ENCODE measurements around the gene MAPKAPK3. TPM values are rescaled to one million over a fixed set of nuclear protein-coding genes. Genes with fewer than 3 reads are reported as not detected.
A peak's percentile ranks its signal among the peaks of the same experiment; 100 is the strongest.

MAPKAPK3 gene
- total and polyA plus RNA-seq, 2 of the 8 experiments (the other 6 are each of a cell fraction or from before 2014, with no cell fraction given): 65.4 to 99.8 TPM

- no peak for TF ChIP-seq NRF1 (IDR thresholded peaks at IDR 0.05; ENCODE audit: low read depth, low read length)
- no peak for TF ChIP-seq CREB1 (IDR thresholded peaks at IDR 0.05)
- TF ChIP-seq GTF2F1 (IDR thresholded peaks at IDR 0.05; ENCODE audit: borderline replicate concordance, low read depth, low read length): no peak
- TF ChIP-seq TAF1 (IDR thresholded peaks at IDR 0.05; ENCODE audit: low read depth, low read length): no peak; the same call in 1 of the 2 replicates
- no peak for TF ChIP-seq SUZ12 (IDR thresholded peaks at IDR 0.05; ENCODE audit: low read length)
- TF ChIP-seq CHD1 (IDR thresholded peaks at IDR 0.05; ENCODE audit: low read depth, low read length): no peak
- no peak for TF ChIP-seq POLR2AphosphoS5 (IDR thresholded peaks at IDR 0.05; ENCODE audit: low read depth, low read length)
- TF ChIP-seq KDM4A (IDR thresholded peaks at IDR 0.05; ENCODE audit: low read depth, low read length, severe bottlenecking): peak; percentile 90
- TF ChIP-seq TBP (IDR thresholded peaks at IDR 0.05; ENCODE audit: low read depth, low read length): no peak
- TF ChIP-seq, protein P1, sequence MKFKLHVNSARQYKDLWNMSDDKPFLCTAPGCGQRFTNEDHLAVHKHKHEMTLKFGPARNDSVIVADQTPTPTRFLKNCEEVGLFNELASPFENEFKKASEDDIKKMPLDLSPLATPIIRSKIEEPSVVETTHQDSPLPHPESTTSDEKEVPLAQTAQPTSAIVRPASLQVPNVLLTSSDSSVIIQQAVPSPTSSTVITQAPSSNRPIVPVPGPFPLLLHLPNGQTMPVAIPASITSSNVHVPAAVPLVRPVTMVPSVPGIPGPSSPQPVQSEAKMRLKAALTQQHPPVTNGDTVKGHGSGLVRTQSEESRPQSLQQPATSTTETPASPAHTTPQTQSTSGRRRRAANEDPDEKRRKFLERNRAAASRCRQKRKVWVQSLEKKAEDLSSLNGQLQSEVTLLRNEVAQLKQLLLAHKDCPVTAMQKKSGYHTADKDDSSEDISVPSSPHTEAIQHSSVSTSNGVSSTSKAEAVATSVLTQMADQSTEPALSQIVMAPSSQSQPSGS (IDR thresholded peaks at IDR 0.05; ENCODE audit: low read length): no peak
- no peak for TF ChIP-seq EZH2 (IDR thresholded peaks at IDR 0.05; ENCODE audit: low read depth, low read length, severe bottlenecking)
- peak; percentile 66 for TF ChIP-seq SP2 (IDR thresholded peaks at IDR 0.05; ENCODE audit: low read length)
- TF ChIP-seq SIRT6 (IDR thresholded peaks at IDR 0.05; ENCODE audit: low read length): no peak
- TF ChIP-seq POU5F1 (IDR thresholded peaks at IDR 0.05; ENCODE audit: low read depth, low read length): no peak
- TF ChIP-seq CHD2 (IDR thresholded peaks at IDR 0.05; ENCODE audit: low read length): peak; percentile 87
- no peak for TF ChIP-seq TAF7 (optimal IDR thresholded peaks at IDR 0.05; ENCODE audit: borderline replicate concordance, low read depth, low read length)
- no peak for TF ChIP-seq CTCF (IDR thresholded peaks at IDR 0.05; ENCODE audit: control extremely low read depth in 1 of 3, insufficient read depth in 1 of 3, low read depth in 1 of 3, low read length in 3 of 3)
- no peak for TF ChIP-seq GABPA (IDR thresholded peaks at IDR 0.05; ENCODE audit: borderline replicate concordance, insufficient read depth, low read length)
- TF ChIP-seq SRF (IDR thresholded peaks at IDR 0.05; ENCODE audit: low read depth, low read length): no peak
- no peak for TF ChIP-seq JUN (IDR thresholded peaks at IDR 0.05; ENCODE audit: low read depth, low read length)
- TF ChIP-seq EP300 (IDR thresholded peaks at IDR 0.05; ENCODE audit: borderline replicate concordance in 1 of 2, low read depth in 2 of 2, low read length in 2 of 2): no peak
Observed at GRCh38 chr3:50567386-50568167, 49.4 kb upstream of the MAPKAPK3 start, which contains the start of gene C3orf18 (continued).
